Measurements from ENCODE around the gene SPACDR.

Gene SPACDR

DNA sequence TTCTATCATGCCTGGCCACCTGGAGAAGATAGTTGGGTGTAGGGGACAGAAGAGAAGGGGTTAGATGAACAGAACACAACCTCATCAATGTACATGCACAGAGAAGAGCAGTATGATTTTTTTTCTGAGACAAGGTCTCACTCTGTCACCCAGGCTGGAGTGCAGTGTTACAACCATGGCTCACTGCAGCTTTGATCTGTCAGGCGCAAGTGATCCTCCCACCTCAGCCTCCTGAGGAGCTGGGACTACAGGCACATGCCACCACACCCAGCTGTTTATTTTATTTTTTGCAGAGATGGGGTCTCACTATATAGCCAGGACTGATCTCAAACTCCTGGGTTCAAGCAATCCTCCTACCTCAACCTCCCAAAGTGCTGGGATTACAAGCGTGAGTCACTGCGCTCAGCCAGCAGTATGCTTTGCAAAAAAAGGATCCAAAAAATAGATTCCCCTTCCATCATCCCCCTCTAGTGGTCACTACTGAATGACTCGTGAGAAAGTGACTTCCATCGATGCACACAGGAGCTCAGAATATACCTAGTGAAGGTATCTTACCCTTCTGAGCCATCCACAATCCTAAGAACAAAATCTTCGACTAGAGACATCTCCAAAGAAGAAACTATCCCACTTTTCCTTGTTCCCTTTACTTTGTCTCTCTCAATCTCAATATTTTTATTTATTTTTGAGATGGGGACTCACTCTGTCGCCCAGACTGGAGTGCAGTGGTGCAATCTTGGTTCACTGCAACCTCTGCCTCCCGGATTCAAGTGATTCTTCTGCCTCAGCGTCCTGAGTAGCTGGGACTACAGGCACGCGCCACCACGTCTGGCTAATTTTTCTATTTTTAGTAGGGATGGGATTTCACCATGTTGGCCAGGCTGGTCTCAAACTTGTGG is 56.5 kb downstream of the SPACDR start:
- DNase-seq, result peak; percentile 33

DNA sequence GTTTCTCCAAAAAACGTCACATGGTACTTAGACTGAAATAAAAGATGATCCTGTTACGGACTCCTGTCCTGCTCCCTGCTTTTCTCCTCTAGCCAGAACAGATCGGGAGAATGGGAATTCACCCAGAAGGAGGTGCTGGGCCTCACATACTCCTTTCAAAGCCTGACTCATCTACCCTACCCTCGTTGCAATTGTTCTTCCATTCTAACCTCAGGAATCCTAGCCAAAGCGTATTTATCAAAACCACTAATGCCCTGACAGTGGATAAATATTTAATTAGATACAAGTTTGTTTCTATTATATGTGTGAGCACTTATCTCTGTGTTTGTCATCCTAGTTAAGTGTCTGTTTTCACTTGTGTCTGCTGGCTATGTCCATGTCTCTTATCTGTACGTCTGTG is 57.3 kb downstream of the SPACDR start:
- no peak for DNase-seq

Data from stimulated activated CD8-positive, alpha-beta memory T cell treated with anti-CD3 and anti-CD28 coated beads, Interleukin-4, amount 100 ng/mL, for 48 hours (primary cell).